ENCODE results near the gene TMEM132A. TPM values are rescaled to one million over a fixed set of nuclear protein-coding genes. Genes with fewer than 3 reads are reported as not detected.

TMEM132A gene
- total RNA-seq, 1 experiment from 2014 or later = 54.4 TPM

DNA sequence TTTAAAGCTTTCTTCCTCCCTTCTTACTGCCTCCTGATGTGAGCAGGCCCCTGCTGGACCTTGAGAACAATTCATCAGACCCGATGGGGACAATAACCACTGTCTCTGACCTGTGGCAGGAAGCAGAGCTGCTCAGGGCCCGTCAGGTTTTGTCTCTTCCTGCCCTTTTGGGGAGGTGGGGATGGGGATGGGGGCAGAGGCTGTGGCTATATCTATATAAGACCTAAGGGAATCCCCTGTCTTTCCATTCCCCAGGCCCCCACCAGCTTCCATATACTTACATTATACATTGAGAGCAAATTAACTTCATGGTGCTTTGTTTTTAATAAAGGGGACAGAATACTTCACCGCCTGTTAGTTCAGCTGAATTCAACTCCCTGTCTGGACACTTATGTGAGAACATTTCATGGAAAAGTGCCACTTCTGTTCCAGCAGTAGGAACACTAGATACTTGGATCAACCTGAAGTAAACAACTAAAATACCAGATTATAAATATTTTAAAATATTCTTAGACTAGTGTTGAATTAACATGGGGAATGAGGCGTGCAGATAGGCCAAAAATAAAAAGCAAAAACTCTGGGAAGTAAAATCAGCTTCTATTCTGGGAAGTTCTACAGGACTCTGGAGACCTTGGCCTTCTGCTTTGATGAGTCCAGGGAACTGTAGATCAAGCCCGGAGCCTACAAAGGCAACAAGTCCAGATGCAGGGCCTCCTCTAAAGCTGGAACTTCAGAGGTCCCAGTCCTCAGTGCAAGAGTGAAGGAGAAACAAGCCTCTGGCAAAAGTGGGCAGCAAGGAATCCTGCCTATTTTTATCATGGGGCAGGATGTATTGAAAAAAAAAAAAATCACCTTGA, 45.8 kb upstream of the TMEM132A start:
- no peaks in the 10 kb centered on the region for H3K4me1 ChIP-seq (replicated peaks; ENCODE audit: insufficient read depth)
- no peaks in the 10 kb centered on the region for H4K20me1 ChIP-seq (ENCODE audit: insufficient read depth)
- H3K27me3 ChIP-seq (ENCODE audit: insufficient read depth, low read depth) = no peaks in the 10 kb centered on the region
- BruUV-seq (replicated peaks) = no TSS peak
- ChIA-PET POLR2A (ENCODE audit: unreplicated experiment) (no interaction called here), CTCF (interaction anchor here (0.6 kb wide), 1 partner anchor 12 kb away, joined by 3 read pairs; no protein-coding TSS in a partner anchor)
- no peak overlapping the region for H3K27ac ChIP-seq
- H3K9me3 ChIP-seq (ENCODE audit: insufficient read depth, low read depth) = no peaks in the 10 kb centered on the region
- H3K9me2 ChIP-seq (ENCODE audit: insufficient read depth) = no peaks in the 10 kb centered on the region
- no peaks in the 10 kb centered on the region for H3F3A ChIP-seq (ENCODE audit: insufficient read depth, low read depth)
- DNase-seq = peak in 1 of 2 experiments; percentile 32
- no peak overlapping the region for H3K4me2 ChIP-seq
- no peak for TF ChIP-seq EZH2 (IDR thresholded peaks at IDR 0.05; ENCODE audit: low read depth)
- TF ChIP-seq, protein P1, sequence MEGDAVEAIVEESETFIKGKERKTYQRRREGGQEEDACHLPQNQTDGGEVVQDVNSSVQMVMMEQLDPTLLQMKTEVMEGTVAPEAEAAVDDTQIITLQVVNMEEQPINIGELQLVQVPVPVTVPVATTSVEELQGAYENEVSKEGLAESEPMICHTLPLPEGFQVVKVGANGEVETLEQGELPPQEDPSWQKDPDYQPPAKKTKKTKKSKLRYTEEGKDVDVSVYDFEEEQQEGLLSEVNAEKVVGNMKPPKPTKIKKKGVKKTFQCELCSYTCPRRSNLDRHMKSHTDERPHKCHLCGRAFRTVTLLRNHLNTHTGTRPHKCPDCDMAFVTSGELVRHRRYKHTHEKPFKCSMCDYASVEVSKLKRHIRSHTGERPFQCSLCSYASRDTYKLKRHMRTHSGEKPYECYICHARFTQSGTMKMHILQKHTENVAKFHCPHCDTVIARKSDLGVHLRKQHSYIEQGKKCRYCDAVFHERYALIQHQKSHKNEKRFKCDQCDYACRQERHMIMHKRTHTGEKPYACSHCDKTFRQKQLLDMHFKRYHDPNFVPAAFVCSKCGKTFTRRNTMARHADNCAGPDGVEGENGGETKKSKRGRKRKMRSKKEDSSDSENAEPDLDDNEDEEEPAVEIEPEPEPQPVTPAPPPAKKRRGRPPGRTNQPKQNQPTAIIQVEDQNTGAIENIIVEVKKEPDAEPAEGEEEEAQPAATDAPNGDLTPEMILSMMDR (conservative IDR thresholded peaks at IDR 0.05) = no peak
- no peaks in the 10 kb centered on the region for H3K79me2 ChIP-seq (ENCODE audit: low read depth)
- H3K36me3 ChIP-seq (ENCODE audit: low read depth) = no peaks in the 10 kb centered on the region
- intact Hi-C loops (cut with micrococcal nuclease; ENCODE audit: unreplicated experiment) = no loop called here
- H2AFZ ChIP-seq = no peak overlapping the region
- no peak overlapping the region for H3K4me3 ChIP-seq

DNA sequence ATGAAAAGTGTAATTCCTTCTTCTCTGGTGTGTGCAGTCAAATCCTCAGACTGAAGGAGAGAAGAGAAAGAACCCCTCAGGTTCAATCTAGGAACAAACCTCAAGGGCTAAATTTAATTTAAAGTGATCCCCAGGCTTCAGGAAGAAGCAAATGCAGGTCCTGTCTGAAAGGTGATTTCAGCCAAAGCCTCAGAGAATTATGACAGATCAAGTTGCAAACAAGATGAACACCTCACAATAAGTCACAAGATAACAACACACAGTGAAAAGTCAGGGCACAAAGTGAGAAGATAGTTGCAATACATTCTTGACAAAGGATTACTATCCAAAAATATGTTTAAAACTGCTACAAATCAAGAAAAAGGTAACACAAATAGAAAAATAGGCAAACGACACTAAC, 45.2 kb upstream of the TMEM132A start:
- CTCF ChIA-PET = no interaction called here
- Histone ChIP-seq H3K4me3 (no peak overlapping the region), H3K36me3 (ENCODE audit: low read depth) (no peaks in the 10 kb centered on the region), H3K27ac (no peak overlapping the region), H3F3A (ENCODE audit: insufficient read depth, low read depth) (no peaks in the 10 kb centered on the region), H3K27me3 (ENCODE audit: insufficient read depth, low read depth) (no peaks in the 10 kb centered on the region), H3K4me2 (no peak overlapping the region), H3K79me2 (ENCODE audit: low read depth) (no peaks in the 10 kb centered on the region), H3K4me1 (replicated peaks; ENCODE audit: insufficient read depth) (no peaks in the 10 kb centered on the region), H2AFZ (no peak overlapping the region), H4K20me1 (ENCODE audit: insufficient read depth) (no peaks in the 10 kb centered on the region), H3K9me2 (ENCODE audit: insufficient read depth) (no peaks in the 10 kb centered on the region), H3K9me3 (ENCODE audit: insufficient read depth, low read depth) (no peaks in the 10 kb centered on the region)
- BruUV-seq (replicated peaks) = no TSS peak
- TF ChIP-seq, protein P1 (conservative IDR thresholded peaks at IDR 0.05) = no peak
- no peak for TF ChIP-seq EZH2 (IDR thresholded peaks at IDR 0.05; ENCODE audit: low read depth)
- DNase-seq = no peak
- intact Hi-C loops (cut with micrococcal nuclease; ENCODE audit: unreplicated experiment) = no loop called here
- POLR2A ChIA-PET (ENCODE audit: unreplicated experiment) = no interaction called here

DNA sequence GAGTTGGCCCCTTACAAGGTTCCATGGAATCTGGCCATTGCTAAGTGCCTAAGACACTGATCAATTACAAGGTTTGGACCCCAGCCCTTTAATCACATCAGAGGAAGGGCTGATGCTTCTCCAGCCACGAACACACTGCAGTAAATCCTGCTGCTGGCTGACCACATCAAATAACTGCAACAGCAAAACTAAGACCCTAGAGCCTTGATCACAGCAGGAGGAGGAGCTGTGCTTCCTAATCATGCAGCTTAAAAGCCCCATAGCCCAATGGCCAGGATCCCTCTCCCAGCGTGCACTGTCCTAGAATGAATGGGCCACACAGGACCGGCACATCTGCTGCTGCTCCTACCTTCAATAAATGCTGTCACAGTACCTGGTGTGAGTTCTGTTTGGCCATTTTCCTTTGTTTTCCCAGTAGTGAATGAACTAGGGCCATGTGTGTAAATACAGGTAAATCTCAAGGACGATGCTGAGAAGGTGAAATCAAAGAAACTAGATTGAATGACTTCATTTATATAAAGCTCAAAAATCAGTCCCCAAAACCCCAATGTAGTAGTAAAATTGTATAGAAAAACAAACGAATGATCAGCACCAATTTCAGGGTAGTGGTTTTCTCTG, 44.2 kb upstream of the TMEM132A start:
- no peak for TF ChIP-seq EZH2 (IDR thresholded peaks at IDR 0.05; ENCODE audit: low read depth)
- TF ChIP-seq, protein P1 (conservative IDR thresholded peaks at IDR 0.05) = no peak
- Histone ChIP-seq H3K27ac (no peak overlapping the region), H3K4me2 (no peak overlapping the region), H3K4me1 (replicated peaks; ENCODE audit: insufficient read depth) (no peaks in the 10 kb centered on the region), H3K9me3 (ENCODE audit: insufficient read depth, low read depth) (no peaks in the 10 kb centered on the region), H3K9me2 (ENCODE audit: insufficient read depth) (no peaks in the 10 kb centered on the region), H3K36me3 (ENCODE audit: low read depth) (no peaks in the 10 kb centered on the region), H3K27me3 (ENCODE audit: insufficient read depth, low read depth) (no peaks in the 10 kb centered on the region), H4K20me1 (ENCODE audit: insufficient read depth) (no peaks in the 10 kb centered on the region), H3F3A (ENCODE audit: insufficient read depth, low read depth) (no peaks in the 10 kb centered on the region), H2AFZ (no peak overlapping the region), H3K79me2 (ENCODE audit: low read depth) (no peaks in the 10 kb centered on the region), H3K4me3 (no peak overlapping the region)
- POLR2A ChIA-PET (ENCODE audit: unreplicated experiment) = no interaction called here
- no TSS peak for BruUV-seq (replicated peaks)
- peak in 1 of 2 experiments; percentile 32 for DNase-seq
- intact Hi-C loops (cut with micrococcal nuclease; ENCODE audit: unreplicated experiment) = no loop called here
- CTCF ChIA-PET = no interaction called here

Data from PC-9 (cell line).